ENCODE data around the gene LRRN4.
"Not testable (repeated sequence)": the region's sequence is repeated elsewhere in the genome, so short reads cannot be mapped to it uniquely, and the experiment has no call there.

GRCh38 chr20:6054689-6055051, 810 bp upstream of the LRRN4 start:
- TF ChIP-seq CTCF, POLR2AphosphoS5, POLR2A (IDR thresholded peaks at IDR 0.05): not testable (repeated sequence)
